Measurements from ENCODE around the gene ASB13. TPM values are rescaled to one million over a fixed set of nuclear protein-coding genes. Genes with fewer than 3 reads are reported as not detected.

The ASB13 gene
- total and polyA plus RNA-seq, 2 of the 13 experiments (the other 11 are each of a cell fraction or from before 2014, with no cell fraction given), result 9.3 to 15.4 TPM

DNA sequence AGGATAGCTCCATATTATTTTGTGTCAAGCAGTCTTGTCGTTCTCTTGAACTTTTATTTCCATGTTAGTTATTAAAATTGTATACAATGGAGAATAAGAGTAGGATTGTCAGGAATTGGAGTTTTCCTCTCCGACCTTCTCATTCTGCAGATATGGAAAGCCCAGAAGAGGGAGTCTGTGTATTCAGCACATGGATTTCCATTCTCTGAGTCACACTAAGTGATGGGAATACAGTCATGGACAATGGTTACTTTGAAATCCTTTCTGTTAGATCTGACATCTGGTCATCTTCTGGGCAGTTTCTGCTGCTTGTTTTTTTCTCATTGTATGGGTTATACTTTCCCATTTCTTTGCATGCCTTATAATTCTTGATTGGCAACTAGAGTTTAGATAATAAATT is 13.2 kb upstream of the ASB13 start (continued):
- TF ChIP-seq ZNF678 (CRISPR knock-in tag; IDR thresholded peaks at IDR 0.05) (no peak), ZFP1 (CRISPR knock-in tag; IDR thresholded peaks at IDR 0.05) (no peak), CC2D1A (CRISPR knock-in tag; IDR thresholded peaks at IDR 0.05) (no peak), GABPA (IDR thresholded peaks at IDR 0.05; ENCODE audit: low read depth, low read length) (no peak), GABPA (CRISPR knock-in tag; IDR thresholded peaks at IDR 0.05; ENCODE audit: low read depth) (no peak), ZNF75D (CRISPR knock-in tag; IDR thresholded peaks at IDR 0.05; ENCODE audit: borderline replicate concordance) (no peak)
- TF ChIP-seq, protein P1, sequence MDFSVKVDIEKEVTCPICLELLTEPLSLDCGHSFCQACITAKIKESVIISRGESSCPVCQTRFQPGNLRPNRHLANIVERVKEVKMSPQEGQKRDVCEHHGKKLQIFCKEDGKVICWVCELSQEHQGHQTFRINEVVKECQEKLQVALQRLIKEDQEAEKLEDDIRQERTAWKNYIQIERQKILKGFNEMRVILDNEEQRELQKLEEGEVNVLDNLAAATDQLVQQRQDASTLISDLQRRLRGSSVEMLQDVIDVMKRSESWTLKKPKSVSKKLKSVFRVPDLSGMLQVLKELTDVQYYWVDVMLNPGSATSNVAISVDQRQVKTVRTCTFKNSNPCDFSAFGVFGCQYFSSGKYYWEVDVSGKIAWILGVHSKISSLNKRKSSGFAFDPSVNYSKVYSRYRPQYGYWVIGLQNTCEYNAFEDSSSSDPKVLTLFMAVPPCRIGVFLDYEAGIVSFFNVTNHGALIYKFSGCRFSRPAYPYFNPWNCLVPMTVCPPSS (IDR thresholded peaks at IDR 0.05), result no peak

DNA sequence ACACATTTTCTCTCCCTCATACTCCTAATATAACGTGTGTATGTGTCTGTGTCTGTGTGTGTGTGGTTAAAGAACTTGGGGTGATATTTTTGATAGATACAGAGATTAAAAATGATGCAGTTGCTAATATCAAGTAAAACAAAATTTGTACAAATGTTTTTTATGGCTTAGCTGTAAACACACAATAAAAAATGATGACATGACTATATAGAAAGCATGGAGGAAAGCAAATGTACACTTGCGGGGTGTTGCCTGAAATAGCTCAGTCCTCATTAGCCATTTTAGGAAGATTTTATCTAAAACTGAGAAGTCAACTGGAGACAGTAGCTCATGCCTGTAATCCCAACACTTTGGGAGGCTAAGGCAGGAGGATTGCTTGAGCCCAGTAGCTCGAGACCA is 12.6 kb upstream of the ASB13 start:
- in situ Hi-C loops (cut with HindIII; ENCODE audit: extremely low pct_ligation_motif_present, low pct_unique_long_range_greater_than_20kb) (no loop called here), intact Hi-C loops (cut with micrococcal nuclease; ENCODE audit: unreplicated experiment) (no loop called here)
- no peak overlapping the region; the same call in 1 of the 2 replicates for H3K4me2 ChIP-seq (ENCODE audit: low read depth, low read length)
- no peak for ATAC-seq
- H3K27ac ChIP-seq (ENCODE audit: extremely low read length, insufficient read depth, low read length), result no peak overlapping the region
- H3K36me3 ChIP-seq (replicated peaks in 1 of 2; ENCODE audit: control insufficient read depth in 1 of 2, insufficient read depth in 2 of 2, low read length in 2 of 2), result no peaks in the 10 kb centered on the region
- ChIA-PET POLR2A (no interaction called here), CTCF (ENCODE audit: low intra/inter-chr PET ratio, low total read pairs) (no interaction called here)
- H3K9me3 ChIP-seq (ENCODE audit: low read length), result peaks cover 9% of the 10 kb centered on the region
- H3K9ac ChIP-seq (ENCODE audit: insufficient read depth, low read depth, low read length), result no peak overlapping the region
- peaks cover 3 to 26% of the 10 kb centered on the region in 2 experiments; a peak in 3 of 5 replicates for H3K27me3 ChIP-seq (ENCODE audit: control insufficient read depth in 1 of 2, insufficient read depth in 2 of 2, low read length in 2 of 2)
- H4K20me1 ChIP-seq (ENCODE audit: insufficient read depth, low read length), result no peaks in the 10 kb centered on the region
- FAIRE-seq, result no peak
- no peak for DNase-seq (ENCODE audit: low spot score)
- H3K79me2 ChIP-seq (ENCODE audit: insufficient read depth, low read length), result no peaks in the 10 kb centered on the region
- H3K4me1 ChIP-seq (ENCODE audit: insufficient read depth, low read length), result peaks cover 53% of the 10 kb centered on the region
- no peak for TF ChIP-seq NBN (conservative IDR thresholded peaks at IDR 0.05)
- TF ChIP-seq MAFK (conservative IDR thresholded peaks at IDR 0.05 in 1 of 2, IDR thresholded peaks at IDR 0.05 in 1 of 2; ENCODE audit: low read length in 2 of 2), result peak; percentile 53 to 74
- peak; percentile 60 for TF ChIP-seq MAFF (IDR thresholded peaks at IDR 0.05; ENCODE audit: low read depth, low read length)
- no peak for TF ChIP-seq ZNF232 (CRISPR knock-in tag; IDR thresholded peaks at IDR 0.05; ENCODE audit: borderline replicate concordance)
- peak overlapping the region in 1 of 3 experiments; percentile 36; a peak in 1 of 6 replicates for H3K4me3 ChIP-seq (replicated peaks in 1 of 3; ENCODE audit: insufficient read depth in 1 of 3, low read depth in 2 of 3, low read length in 3 of 3)
- 30% methylated on average over 3 of the region's 3 CpGs for WGBS (ENCODE audit: low lambda C conversion rate)
- no peak overlapping the region for H2AFZ ChIP-seq (ENCODE audit: low read length)
- no TSS peak for BruUV-seq (replicated peaks)
